Neural progenitor cell (in vitro differentiated cells): ENCODE data around the gene GPR150. TPM values are rescaled to one million over a fixed set of nuclear protein-coding genes. Genes with fewer than 3 reads are reported as not detected.

Source experiments
- DNase-seq: peaks from one replicate; pipeline ENCODE4 v3.0.0-alpha.2; 2016; ENCODE audit warnings: low spot score
- H2AFZ ChIP-seq: fragments of 200-600 bp; sonication (generic); replicated peaks from 2 replicates; pipeline ENCODE4 v1.6.1; 2016; ENCODE audit warnings: antibody characterized with exemption
- H3F3A ChIP-seq: fragments of 200-600 bp; sonication (generic); 2 replicates; pipeline ENCODE4 v1.6.1; 2016; ENCODE audit warnings: antibody characterized with exemption, low read depth
- H3K27ac ChIP-seq: fragments of 200-600 bp; sonication (generic); 2 replicates; pipeline ENCODE4 v1.5.1; 2016; ENCODE audit warnings: mild to moderate bottlenecking
- H3K27me3 ChIP-seq: fragments of 200-600 bp; sonication (generic); 2 replicates; pipeline ENCODE4 v1.6.1; 2016; ENCODE audit warnings: mild to moderate bottlenecking, moderate library complexity
- H3K36me3 ChIP-seq: fragments of 200-600 bp; sonication (generic); 2 replicates; pipeline ENCODE4 v1.5.1; 2016
- H3K4me1 ChIP-seq: fragments of 200-600 bp; sonication (generic); 2 replicates; pipeline ENCODE4 v1.6.1; 2016; ENCODE audit warnings: mixed run types
- H3K4me2 ChIP-seq: fragments of 200-600 bp; sonication (generic); 2 replicates; pipeline ENCODE4 v1.6.1; 2016
- H3K4me3 ChIP-seq: fragments of 200-600 bp; sonication (generic); 2 replicates; pipeline ENCODE4 v1.5.1; 2016
- H3K79me2 ChIP-seq: fragments of 200-600 bp; sonication (generic); 2 replicates; pipeline ENCODE4 v1.6.1; 2016; ENCODE audit warnings: low read depth
- H3K9ac ChIP-seq: fragments of 200-600 bp; sonication (generic); 2 replicates; pipeline ENCODE4 v1.6.1; 2016
- H3K9me3 ChIP-seq: fragments of 200-600 bp; sonication (generic); 2 replicates; pipeline ENCODE4 v1.5.1; 2016; ENCODE audit warnings: low read depth
- H4K20me1 ChIP-seq: fragments of 200-600 bp; sonication (generic); 2 replicates; pipeline ENCODE4 v1.6.1; 2016; ENCODE audit warnings: low read depth
- H3K27ac Mint-ChIP-seq: 3 replicates; pipeline ENCODE4 v1.8.0; 2021; ENCODE audit warnings: mixed read lengths
- H3K27me3 Mint-ChIP-seq: 2 replicates; pipeline ENCODE4 v1.8.0; 2022; ENCODE audit warnings: low read depth, mild to moderate bottlenecking, inconsistent platforms, moderate library complexity, mixed read lengths; ENCODE audit not compliant: insufficient read depth
- H3K36me3 Mint-ChIP-seq: 3 replicates; pipeline ENCODE4 v1.8.0; 2021; ENCODE audit warnings: mixed read lengths
- H3K4me1 Mint-ChIP-seq: 3 replicates; pipeline ENCODE4 v1.8.0; 2021; ENCODE audit warnings: mixed read lengths
- H3K4me3 Mint-ChIP-seq: 3 replicates; pipeline ENCODE4 v1.8.0; 2021; ENCODE audit warnings: mild to moderate bottlenecking, moderate library complexity, mixed read lengths
- H3K9me3 Mint-ChIP-seq: 3 replicates; pipeline ENCODE4 v1.8.0; 2020; ENCODE audit warnings: mixed read lengths
- EZH2 ChIP-seq: fragments of 200-600 bp; sonication (generic); IDR thresholded peaks from 2 replicates; pipeline ENCODE4 v1.6.1; 2017; ENCODE audit warnings: antibody characterized with exemption, mild to moderate bottlenecking, moderate library complexity
- EZH2phosphoT487 ChIP-seq: fragments of 200-600 bp; sonication (generic); IDR thresholded peaks from 2 replicates; pipeline ENCODE4 v1.6.1; 2017; ENCODE audit warnings: antibody characterized with exemption
- total RNA-seq: library from RNA; depleted of rRNA; stranded (reverse); fragments of >200 nt; gene quantifications from 2 replicates; pipeline ENCODE4 v1.2.3, GENCODE V29; 2015; ENCODE audit warnings: low replicate concordance
- TF ChIP-seq, protein P1 (sequence below): fragments of 200-600 bp; sonication (generic); IDR thresholded peaks from 2 replicates; pipeline ENCODE4 v1.5.1; 2017; ENCODE audit warnings: antibody characterized with exemption, mild to moderate bottlenecking

GPR150 gene
- total RNA-seq, 1 donor from 2014 or later, result not detected

DNA sequence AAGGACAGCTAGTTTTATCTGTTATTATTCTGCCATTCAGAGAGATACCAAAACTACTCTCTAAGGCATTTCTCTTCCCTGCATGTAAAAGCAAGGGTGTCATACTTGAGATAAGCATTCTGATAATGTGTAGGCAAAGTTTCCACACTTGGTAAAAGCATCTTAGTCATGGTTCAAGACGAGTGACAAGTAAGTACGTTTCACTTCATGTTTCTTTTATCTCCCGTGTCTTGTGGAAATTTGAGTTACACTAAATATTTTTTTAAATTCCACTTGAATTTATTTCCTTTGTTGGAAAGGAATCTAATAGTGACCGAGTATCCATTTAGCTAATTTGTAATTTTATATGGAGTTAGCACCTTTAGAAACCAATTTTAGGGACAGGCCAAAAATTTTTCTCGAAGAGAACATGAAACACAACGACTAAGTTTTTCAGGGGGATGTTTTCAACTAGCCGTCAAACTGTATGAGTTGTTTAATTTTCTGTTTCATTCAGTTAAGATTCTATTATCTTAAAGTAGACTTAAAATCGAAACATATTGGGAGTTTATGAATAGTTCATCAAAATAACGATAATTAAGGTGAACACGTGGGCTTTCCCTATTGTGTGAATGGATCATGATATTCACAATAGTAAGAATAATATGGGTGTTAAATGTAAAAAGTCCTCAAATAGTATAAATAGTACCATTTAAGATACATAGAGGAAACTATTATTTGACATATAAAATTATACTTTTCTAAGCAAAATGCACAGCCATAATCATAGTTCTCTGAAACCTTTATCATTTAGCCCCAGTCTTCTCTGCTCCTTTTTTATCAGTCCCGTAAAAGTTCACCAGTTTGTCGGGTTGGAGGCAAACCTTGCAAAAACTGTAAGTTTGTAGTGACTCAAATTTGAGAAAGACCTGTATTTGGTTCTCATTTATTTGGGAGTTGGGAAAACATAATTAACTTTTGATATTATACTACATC, 28.3 kb downstream of the GPR150 start:
- no peak overlapping the region for H2AFZ ChIP-seq
- H3K4me3 Mint-ChIP-seq, result no peak overlapping the region
- peaks cover 2% of the 10 kb centered on the region for H3K27me3 Mint-ChIP-seq
- H3K4me2 ChIP-seq, result peak overlapping the region; percentile 88
- no peak overlapping the region for H3K27ac Mint-ChIP-seq
- H3K4me3 ChIP-seq, result no peak overlapping the region
- H3K4me1 ChIP-seq, result no peaks in the 10 kb centered on the region
- peaks cover 14% of the 10 kb centered on the region for H3F3A ChIP-seq
- DNase-seq, result no peak
- H3K9me3 Mint-ChIP-seq, result peaks cover 2% of the 10 kb centered on the region
- no peaks in the 10 kb centered on the region for H4K20me1 ChIP-seq
- H3K27ac ChIP-seq, result no peak overlapping the region
- no peaks in the 10 kb centered on the region for H3K36me3 ChIP-seq
- no peaks in the 10 kb centered on the region for H3K36me3 Mint-ChIP-seq
- peaks cover 6% of the 10 kb centered on the region for H3K4me1 Mint-ChIP-seq
- no peaks in the 10 kb centered on the region for H3K9me3 ChIP-seq
- H3K9ac ChIP-seq, result no peak overlapping the region
- no peaks in the 10 kb centered on the region for H3K79me2 ChIP-seq
- H3K27me3 ChIP-seq, result no peaks in the 10 kb centered on the region
- no peak for TF ChIP-seq EZH2phosphoT487

DNA sequence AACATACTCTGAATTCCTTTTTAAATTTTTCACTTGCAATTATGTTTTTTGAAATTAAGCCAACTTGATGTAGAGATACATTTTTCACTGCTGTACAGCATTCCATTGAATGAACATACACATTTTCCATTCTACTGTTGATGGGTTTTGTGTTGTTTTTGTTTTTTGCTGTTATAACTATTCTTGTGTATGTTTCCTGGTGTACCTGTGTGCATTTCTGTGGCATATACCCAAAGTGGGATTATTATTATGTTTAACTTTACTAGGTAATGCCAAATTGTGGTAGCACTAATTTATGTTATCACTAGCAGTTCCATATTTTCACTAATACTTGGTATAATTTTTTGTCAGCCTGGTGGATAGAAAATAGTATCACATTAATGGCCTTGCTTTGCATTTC, 29.4 kb downstream of the GPR150 start:
- peaks cover 2% of the 10 kb centered on the region for H3K9me3 Mint-ChIP-seq
- Histone ChIP-seq H3K9me3 (no peaks in the 10 kb centered on the region), H3F3A (peaks cover 14% of the 10 kb centered on the region), H3K27me3 (no peaks in the 10 kb centered on the region), H2AFZ (no peak overlapping the region), H3K4me3 (no peak overlapping the region), H3K36me3 (no peaks in the 10 kb centered on the region), H3K9ac (no peak overlapping the region), H3K4me1 (no peaks in the 10 kb centered on the region), H4K20me1 (no peaks in the 10 kb centered on the region), H3K79me2 (no peaks in the 10 kb centered on the region), H3K4me2 (no peak overlapping the region), H3K27ac (no peak overlapping the region)
- no peak overlapping the region for H3K27ac Mint-ChIP-seq
- TF ChIP-seq, protein P1, sequence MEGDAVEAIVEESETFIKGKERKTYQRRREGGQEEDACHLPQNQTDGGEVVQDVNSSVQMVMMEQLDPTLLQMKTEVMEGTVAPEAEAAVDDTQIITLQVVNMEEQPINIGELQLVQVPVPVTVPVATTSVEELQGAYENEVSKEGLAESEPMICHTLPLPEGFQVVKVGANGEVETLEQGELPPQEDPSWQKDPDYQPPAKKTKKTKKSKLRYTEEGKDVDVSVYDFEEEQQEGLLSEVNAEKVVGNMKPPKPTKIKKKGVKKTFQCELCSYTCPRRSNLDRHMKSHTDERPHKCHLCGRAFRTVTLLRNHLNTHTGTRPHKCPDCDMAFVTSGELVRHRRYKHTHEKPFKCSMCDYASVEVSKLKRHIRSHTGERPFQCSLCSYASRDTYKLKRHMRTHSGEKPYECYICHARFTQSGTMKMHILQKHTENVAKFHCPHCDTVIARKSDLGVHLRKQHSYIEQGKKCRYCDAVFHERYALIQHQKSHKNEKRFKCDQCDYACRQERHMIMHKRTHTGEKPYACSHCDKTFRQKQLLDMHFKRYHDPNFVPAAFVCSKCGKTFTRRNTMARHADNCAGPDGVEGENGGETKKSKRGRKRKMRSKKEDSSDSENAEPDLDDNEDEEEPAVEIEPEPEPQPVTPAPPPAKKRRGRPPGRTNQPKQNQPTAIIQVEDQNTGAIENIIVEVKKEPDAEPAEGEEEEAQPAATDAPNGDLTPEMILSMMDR, result no peak
- TF ChIP-seq EZH2phosphoT487 (no peak), EZH2 (no peak)
- DNase-seq, result no peak
- peaks cover 6% of the 10 kb centered on the region for H3K4me1 Mint-ChIP-seq
- H3K4me3 Mint-ChIP-seq, result no peak overlapping the region
- no peaks in the 10 kb centered on the region for H3K36me3 Mint-ChIP-seq
- H3K27me3 Mint-ChIP-seq, result peaks cover 2% of the 10 kb centered on the region

DNA sequence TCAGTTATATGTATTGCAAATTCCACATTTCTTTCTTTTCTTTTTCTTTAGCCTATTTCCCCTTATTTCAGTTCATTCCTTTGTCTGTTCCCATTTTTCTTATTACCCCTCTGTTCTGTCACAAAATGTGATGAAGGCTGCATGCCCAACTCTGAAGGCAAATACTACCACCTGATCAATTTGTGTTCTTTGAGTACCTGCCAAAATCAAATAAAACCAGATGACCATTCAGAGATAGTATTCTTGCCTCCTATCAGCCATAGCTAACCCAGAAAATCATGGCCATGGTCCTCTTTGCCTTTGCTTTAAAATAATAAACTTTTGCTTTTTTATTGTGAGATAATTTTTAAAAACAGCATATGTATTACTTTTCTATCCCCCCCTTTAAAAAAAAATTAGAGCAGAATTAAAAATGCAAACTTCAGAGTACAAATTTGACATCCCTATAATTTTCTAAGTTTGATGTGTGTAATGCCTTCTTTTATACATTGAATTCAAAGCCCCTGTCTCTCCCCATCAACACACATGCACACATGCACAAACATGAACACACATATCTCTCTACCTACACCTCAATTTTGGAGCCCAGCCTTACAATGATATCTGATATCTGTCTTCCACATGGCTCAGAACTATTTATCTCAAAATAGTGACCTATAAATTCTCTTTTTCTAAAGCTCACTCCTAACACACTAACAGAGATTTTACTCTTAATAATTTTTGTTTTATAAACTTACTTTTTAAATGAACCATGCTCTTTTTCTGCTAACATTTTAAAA, 30.1 kb downstream of the GPR150 start:
- no peak for DNase-seq
- H3K36me3 ChIP-seq, result no peaks in the 10 kb centered on the region
- no peak overlapping the region for H3K27ac ChIP-seq
- peaks cover 2% of the 10 kb centered on the region for H3K9me3 Mint-ChIP-seq
- no peak overlapping the region for H3K4me3 Mint-ChIP-seq
- H3K4me1 ChIP-seq, result no peaks in the 10 kb centered on the region
- no peak overlapping the region for H3K4me3 ChIP-seq
- H3K36me3 Mint-ChIP-seq, result no peaks in the 10 kb centered on the region
- H3K9me3 ChIP-seq, result no peaks in the 10 kb centered on the region
- H3K27me3 ChIP-seq, result no peaks in the 10 kb centered on the region
- H3K27me3 Mint-ChIP-seq, result peaks cover 2% of the 10 kb centered on the region
- no peak overlapping the region for H3K4me2 ChIP-seq
- TF ChIP-seq, protein P1, result no peak
- no peak for TF ChIP-seq EZH2phosphoT487
- TF ChIP-seq EZH2, result no peak
- peaks cover 14% of the 10 kb centered on the region for H3F3A ChIP-seq
- H4K20me1 ChIP-seq, result no peaks in the 10 kb centered on the region
- no peak overlapping the region for H3K27ac Mint-ChIP-seq
- H3K9ac ChIP-seq, result no peak overlapping the region
- H3K79me2 ChIP-seq, result no peaks in the 10 kb centered on the region
- peaks cover 6% of the 10 kb centered on the region for H3K4me1 Mint-ChIP-seq
- no peak overlapping the region for H2AFZ ChIP-seq
